OCI-LY7 (cell line): ENCODE measurements around the gene WIPF2. TPM values are rescaled to one million over a fixed set of nuclear protein-coding genes. Genes with fewer than 3 reads are reported as not detected.

ENCODE experiments used
- Bru-seq: library from RNA; stranded (reverse); fragments of 400-500 nt; gene quantifications from one replicate; lab custom pipeline; 2021; lab: Mats Ljungman, UMichigan
- BruChase-seq, 2 experiments: library from RNA; stranded (reverse); fragments of 400-500 nt; gene quantifications; one replicate each; lab custom pipeline; 2021; lab: Mats Ljungman, UMichigan
- BruUV-seq: library from RNA; stranded (reverse); fragments of 400-500 nt; replicated peaks from 2 replicates; lab custom pipeline; 2021; lab: Mats Ljungman, UMichigan
- CTCF ChIA-PET: fragments of 300-600 bp; sonication (Branson Sonifier 250); formaldehyde crosslinking; loops from one replicate; lab custom pipeline; 2022; ENCODE audit warnings: antibody characterized with exemption; ENCODE audit not compliant: unreplicated experiment; lab: Charles Lee
- POLR2A ChIA-PET: fragments of 300-600 bp; sonication (Branson Sonifier 250); formaldehyde crosslinking; loops from one replicate; lab custom pipeline; 2022; ENCODE audit warnings: antibody characterized with exemption; lab: Charles Lee
- DNase-seq: peaks from one replicate; pipeline ENCODE4 v3.0.0-alpha.2; 2015; ENCODE audit warnings: low spot score
- H2AFZ ChIP-seq: fragments of 200-600 bp; sonication (generic), shearing (Covaris generic); 2 replicates; pipeline ENCODE4 v1.6.1; 2014; ENCODE audit warnings: mild to moderate bottlenecking, antibody characterized with exemption, low read length, moderate library complexity
- H3K27ac ChIP-seq: fragments of 200-600 bp; sonication (generic); 2 replicates; pipeline ENCODE4 v1.5.1; 2014; ENCODE audit warnings: mixed run types, low read depth, mild to moderate bottlenecking, moderate library complexity, low read length, inconsistent platforms; ENCODE audit not compliant: poor library complexity, severe bottlenecking
- H3K36me3 ChIP-seq: fragments of 200-600 bp; sonication (generic); 2 replicates; pipeline ENCODE4 v1.6.1; 2014; ENCODE audit warnings: mild to moderate bottlenecking, antibody characterized with exemption, low read length, moderate library complexity, mixed read lengths; ENCODE audit not compliant: insufficient read depth
- H3K4me1 ChIP-seq: fragments of 200-600 bp; sonication (generic); 2 replicates; pipeline ENCODE4 v1.5.1; 2014; ENCODE audit warnings: mild to moderate bottlenecking, low read length; ENCODE audit not compliant: insufficient read depth, poor library complexity, severe bottlenecking
- H3K4me2 ChIP-seq: fragments of 200-600 bp; sonication (generic); 2 replicates; pipeline ENCODE4 v1.6.1; 2014; ENCODE audit warnings: mild to moderate bottlenecking, low read length
- H3K4me3 ChIP-seq: fragments of 200-600 bp; sonication (generic); 2 replicates; pipeline ENCODE4 v1.5.1; 2014; ENCODE audit warnings: mild to moderate bottlenecking, low read depth, low read length; ENCODE audit not compliant: poor library complexity, severe bottlenecking
- H3K79me2 ChIP-seq: fragments of 200-600 bp; sonication (generic); 2 replicates; pipeline ENCODE4 v1.6.1; 2016; ENCODE audit warnings: low read depth, mild to moderate bottlenecking, low read length, moderate library complexity, mixed read lengths; ENCODE audit not compliant: insufficient read depth
- H3K9me2 ChIP-seq: fragments of 200-600 bp; sonication (generic); 2 replicates; pipeline ENCODE4 v1.6.1; 2016; ENCODE audit warnings: mild to moderate bottlenecking, low read length, mixed read lengths; ENCODE audit not compliant: insufficient read depth
- H3K9me3 ChIP-seq: fragments of 200-600 bp; sonication (generic); 2 replicates; pipeline ENCODE4 v1.6.1; 2014; ENCODE audit warnings: mild to moderate bottlenecking, mixed run types, low read length, mixed read lengths
- H4K20me1 ChIP-seq: fragments of 200-600 bp; sonication (generic); 2 replicates; pipeline ENCODE4 v1.6.1; 2014; ENCODE audit warnings: mild to moderate bottlenecking, antibody characterized with exemption, low read length, moderate library complexity, mixed read lengths; ENCODE audit not compliant: insufficient read depth
- CTCF ChIP-seq: fragments of 200-600 bp; sonication (generic); conservative IDR thresholded peaks from 2 replicates; pipeline ENCODE4 v1.5.1; 2014; ENCODE audit warnings: mild to moderate bottlenecking, antibody characterized with exemption, low read length, moderate library complexity, mixed read lengths
- EZH2phosphoT487 ChIP-seq: fragments of 200-600 bp; sonication (generic); IDR thresholded peaks from 2 replicates; pipeline ENCODE4 v1.6.1; 2018; ENCODE audit warnings: low read depth, borderline replicate concordance, mild to moderate bottlenecking, mixed run types, antibody characterized with exemption, low read length, moderate library complexity, mixed read lengths
- intact Hi-C: fragments of 100-400 bp; cut with micrococcal nuclease; formaldehyde crosslinking; loops from one replicate; pipeline ENCODE4 v1.10.0; 2022; ENCODE audit not compliant: unreplicated experiment
- long read RNA-seq: library from polyadenylated mRNA; stranded (forward); transcript quantifications from one replicate; pipeline ENCODE4 v2.0.0, GENCODE V29; 2022
- total RNA-seq, 2 experiments: library from RNA; depleted of rRNA in 1 of 2; stranded (reverse); fragments of >200 nt in 1 of 2; shearing (Covaris generic) in 1 of 2; gene quantifications; 2 replicates each; pipeline ENCODE4 v1.2.3, GENCODE V29; 2014 to 2022

Gene WIPF2, protein sequence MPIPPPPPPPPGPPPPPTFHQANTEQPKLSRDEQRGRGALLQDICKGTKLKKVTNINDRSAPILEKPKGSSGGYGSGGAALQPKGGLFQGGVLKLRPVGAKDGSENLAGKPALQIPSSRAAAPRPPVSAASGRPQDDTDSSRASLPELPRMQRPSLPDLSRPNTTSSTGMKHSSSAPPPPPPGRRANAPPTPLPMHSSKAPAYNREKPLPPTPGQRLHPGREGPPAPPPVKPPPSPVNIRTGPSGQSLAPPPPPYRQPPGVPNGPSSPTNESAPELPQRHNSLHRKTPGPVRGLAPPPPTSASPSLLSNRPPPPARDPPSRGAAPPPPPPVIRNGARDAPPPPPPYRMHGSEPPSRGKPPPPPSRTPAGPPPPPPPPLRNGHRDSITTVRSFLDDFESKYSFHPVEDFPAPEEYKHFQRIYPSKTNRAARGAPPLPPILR
- 4.6 and 4.7 TPM in 2 replicates for total RNA-seq (2014; rRNA removed; shearing (Covaris generic))
- 19.6 and 20.3 TPM in 2 replicates for total RNA-seq (2022)
- Bru-seq, nascent RNA: percentile 62 among the genes with signal in this experiment
- percentile 79 among the genes with signal in this experiment for BruChase-seq, experiment 1, labeled RNA remaining after a 6-hour chase
- percentile 79 among the genes with signal in this experiment for BruChase-seq, experiment 2, labeled RNA remaining after a 2-hour chase
- long read RNA-seq, full-length matches to known transcripts: 7 of 15 reads
- long read RNA-seq, partial matches to known transcripts: 3 of 15 reads
- long read RNA-seq, other reads (novel, unspliced or antisense): 5 of 15 reads

DNA sequence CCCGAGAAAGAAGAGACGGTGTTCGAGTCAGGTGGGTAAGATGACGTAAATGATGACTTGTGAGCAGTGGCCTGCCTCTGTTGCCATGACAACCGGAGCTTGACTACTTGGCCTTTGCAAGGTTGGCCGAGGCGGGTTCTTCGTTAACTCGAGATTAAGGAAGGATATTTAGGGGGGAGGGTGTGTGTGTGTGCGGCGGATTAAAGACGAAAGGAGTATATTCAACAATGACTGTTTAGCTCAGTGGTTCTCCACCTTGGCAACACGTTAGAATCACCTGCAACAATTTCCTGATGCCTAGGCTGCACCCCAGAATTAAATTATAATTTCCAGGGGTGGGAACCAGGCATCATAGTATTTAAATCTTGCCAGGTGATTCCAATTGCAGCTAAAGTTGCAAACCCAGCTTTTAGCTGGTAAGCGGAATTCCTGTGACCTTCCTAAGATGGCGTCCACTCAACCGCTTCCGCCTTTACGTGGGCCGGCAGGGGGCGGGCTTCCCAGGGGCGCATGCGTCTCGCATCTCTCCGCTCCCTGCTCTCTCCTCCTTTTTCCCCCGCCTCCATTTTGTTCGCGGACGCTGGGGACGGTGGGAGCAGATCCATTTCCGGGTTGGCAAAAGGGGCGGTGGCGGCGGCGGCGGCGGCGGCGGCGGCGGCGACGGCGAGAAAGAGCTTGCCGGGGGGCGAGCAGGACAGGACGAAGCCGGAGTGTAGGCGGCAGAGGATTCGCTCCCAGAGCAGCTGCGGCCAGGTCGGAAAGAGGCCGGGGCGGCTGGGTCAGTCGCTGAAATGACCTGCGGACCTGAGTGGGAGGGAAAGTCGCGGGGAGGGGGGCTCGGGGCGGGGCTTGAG is at the start of gene WIPF2:
Gene WIPF2, plus strand, starts transcription at position 565 of the 854 bp plus-strand sequence. CDS start 37,156 bp downstream, outside the sequence.
- no TSS peak for BruUV-seq
- CTCF ChIA-PET: interaction anchor here (1.3 to 2.1 kb wide), 2 partner anchors 69 to 106 kb away, joined by 4 to 8 read pairs; partner anchors contain the start of gene CDC6
- no peaks in the 10 kb centered on the region for H3K9me2 ChIP-seq

DNA sequence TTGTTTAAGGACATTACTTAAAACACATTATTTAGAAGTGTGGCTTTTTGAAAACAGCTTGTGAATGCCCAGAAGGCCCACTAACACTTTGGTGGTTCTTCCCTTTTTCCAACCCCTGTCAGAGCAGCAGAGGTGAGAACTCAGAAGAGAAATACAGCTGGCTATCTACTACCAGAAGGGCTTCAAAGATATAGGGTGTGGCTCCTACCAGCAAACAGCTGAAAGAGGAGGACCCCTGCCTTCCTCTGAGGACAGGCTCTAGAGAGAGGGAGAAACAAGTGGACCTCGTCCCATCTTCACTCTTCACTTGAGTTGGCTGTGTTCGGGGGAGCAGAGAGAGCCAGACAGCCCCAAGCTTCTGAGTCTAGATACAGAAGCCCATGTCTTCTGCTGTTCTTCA is 48.8 kb upstream of the WIPF2 start:
- no peak overlapping the region for H2AFZ ChIP-seq
- ChIA-PET POLR2A (interaction anchor here (0.7 kb wide), 1 partner anchor 75 kb away, joined by 3 read pairs; no protein-coding TSS in a partner anchor), CTCF (no interaction called here)
- no peaks in the 10 kb centered on the region for H4K20me1 ChIP-seq
- no peak overlapping the region for H3K27ac ChIP-seq
- intact Hi-C loops: no loop called here
- H3K4me2 ChIP-seq: no peak overlapping the region
- H3K79me2 ChIP-seq: 0 out of 2 replicates have a peak, but pooled peaks cover 4% of the 10 kb centered on the region
- peaks cover 96% of the 10 kb centered on the region for H3K36me3 ChIP-seq
- H3K4me1 ChIP-seq: no peaks in the 10 kb centered on the region
- H3K9me3 ChIP-seq: no peaks in the 10 kb centered on the region
- H3K4me3 ChIP-seq: no peak overlapping the region
- no TSS peak for BruUV-seq
- no peaks in the 10 kb centered on the region for H3K9me2 ChIP-seq
- TF ChIP-seq CTCF (no peak), EZH2phosphoT487 (no peak)
- no peak for DNase-seq

More for the DNA sequence above, at the start of gene WIPF2:
- TF ChIP-seq EZH2phosphoT487: no peak
- peak; percentile 58 for TF ChIP-seq CTCF
- peak within 1 kb of the TSS; percentile 97 for H2AFZ ChIP-seq
- POLR2A ChIA-PET: interaction anchor here (0.6 to 1.8 kb wide), 15 partner anchors 9 to 1469 kb away, joined by 3 to 9 read pairs (median 3); partner anchors contain the start of gene MED24
- no peaks in the 10 kb centered on the region for H3K9me3 ChIP-seq
- H3K4me2 ChIP-seq: peak within 1 kb of the TSS; percentile 86
- intact Hi-C loops: loop anchor here (5.0 kb wide), 1 partner anchor 68 kb away; the partner anchor contains the start of gene CDC6
- H3K79me2 ChIP-seq: peaks cover 18% of the 10 kb centered on the region
- no peaks in the 10 kb centered on the region for H4K20me1 ChIP-seq
- H3K4me1 ChIP-seq: peaks cover 16% of the 10 kb centered on the region
- H3K4me3 ChIP-seq: peak within 1 kb of the TSS; percentile 81
- DNase-seq: peak; percentile 97
- no peaks in the 10 kb centered on the region for H3K36me3 ChIP-seq
- H3K27ac ChIP-seq: peak within 1 kb of the TSS; percentile 57
